ENCODE measurements around the gene GPR17.

DNA sequence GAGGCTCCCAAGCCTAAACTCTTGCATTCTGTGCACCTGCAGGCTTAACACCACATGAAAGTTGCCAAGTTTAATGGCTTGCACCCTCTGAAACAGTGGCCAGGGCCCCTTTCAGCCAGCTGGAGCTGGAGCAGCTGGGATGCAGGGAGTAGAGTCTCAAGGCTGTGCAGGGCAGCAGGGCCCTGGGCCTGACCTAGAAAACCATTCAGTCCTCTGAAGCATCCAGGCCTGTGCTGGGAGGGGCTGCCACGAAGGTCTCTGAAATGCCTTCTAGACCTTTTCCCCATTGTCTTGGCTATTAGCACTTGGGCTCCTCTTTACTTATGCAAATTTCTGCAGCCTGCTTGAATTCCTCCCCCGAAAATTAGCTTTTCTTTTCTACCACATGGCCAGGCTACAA is 44.7 kb downstream of the GPR17 start:
- TF ChIP-seq, protein P1, sequence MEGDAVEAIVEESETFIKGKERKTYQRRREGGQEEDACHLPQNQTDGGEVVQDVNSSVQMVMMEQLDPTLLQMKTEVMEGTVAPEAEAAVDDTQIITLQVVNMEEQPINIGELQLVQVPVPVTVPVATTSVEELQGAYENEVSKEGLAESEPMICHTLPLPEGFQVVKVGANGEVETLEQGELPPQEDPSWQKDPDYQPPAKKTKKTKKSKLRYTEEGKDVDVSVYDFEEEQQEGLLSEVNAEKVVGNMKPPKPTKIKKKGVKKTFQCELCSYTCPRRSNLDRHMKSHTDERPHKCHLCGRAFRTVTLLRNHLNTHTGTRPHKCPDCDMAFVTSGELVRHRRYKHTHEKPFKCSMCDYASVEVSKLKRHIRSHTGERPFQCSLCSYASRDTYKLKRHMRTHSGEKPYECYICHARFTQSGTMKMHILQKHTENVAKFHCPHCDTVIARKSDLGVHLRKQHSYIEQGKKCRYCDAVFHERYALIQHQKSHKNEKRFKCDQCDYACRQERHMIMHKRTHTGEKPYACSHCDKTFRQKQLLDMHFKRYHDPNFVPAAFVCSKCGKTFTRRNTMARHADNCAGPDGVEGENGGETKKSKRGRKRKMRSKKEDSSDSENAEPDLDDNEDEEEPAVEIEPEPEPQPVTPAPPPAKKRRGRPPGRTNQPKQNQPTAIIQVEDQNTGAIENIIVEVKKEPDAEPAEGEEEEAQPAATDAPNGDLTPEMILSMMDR (IDR thresholded peaks at IDR 0.05): no peak
- TF ChIP-seq EZH2 (IDR thresholded peaks at IDR 0.05; ENCODE audit: borderline replicate concordance, insufficient read depth, low read depth, low read length, poor library complexity, severe bottlenecking): no peak

Data from B cell (primary cell).